H1 (cell line): Measurements from ENCODE around the gene DLG5. TPM values are rescaled to one million over a fixed set of nuclear protein-coding genes. Genes with fewer than 3 reads are reported as not detected.

Source experiments
- CTCF ChIA-PET: fragments of 300-600 bp; sonication (Branson Sonifier 250); formaldehyde crosslinking; loops from one replicate; lab custom pipeline; 2021; ENCODE audit not compliant: partially characterized antibody; lab: Charles Lee
- POLR2A ChIA-PET: fragments of 300-600 bp; sonication (Branson Sonifier 250); formaldehyde crosslinking; loops from one replicate; lab custom pipeline; 2021; ENCODE audit warnings: inconsistent platforms; ENCODE audit not compliant: partially characterized antibody; lab: Charles Lee
- DNase-seq, 2 experiments: peaks; one replicate each; pipeline versions ENCODE4 v3.0.0 to v3.0.0-alpha.2; 2010 to 2022; ENCODE audit warnings: low spot score in 2 of 2, low read depth in 1 of 2, mixed read lengths in 1 of 2
- FAIRE-seq: peaks from 2 replicates; lab custom pipeline; 2011; peaks lifted over from hg19 to GRCh38; lab: Jason Lieb, UNC
- H2AFZ ChIP-seq: 2 replicates; pipeline ENCODE4 v1.8.1; 2012; ENCODE audit warnings: low read length, inconsistent platforms
- H2AK5ac ChIP-seq: 2 replicates; pipeline ENCODE4 v1.6.1; 2013; ENCODE audit warnings: low read depth, low read length
- H2BK120ac ChIP-seq: replicated peaks from 2 replicates; pipeline ENCODE3; 2013; ENCODE audit warnings: low read depth, low read length, inconsistent platforms
- H2BK12ac ChIP-seq: 2 replicates; pipeline ENCODE4 v1.6.1; 2013; ENCODE audit warnings: low read depth, low read length
- H2BK15ac ChIP-seq: 2 replicates; pipeline ENCODE4 v1.6.1; 2013; ENCODE audit warnings: low read length
- H2BK20ac ChIP-seq: 2 replicates; pipeline ENCODE4 v1.6.1; 2013; ENCODE audit warnings: low read length
- H2BK5ac ChIP-seq: 2 replicates; pipeline ENCODE4 v1.6.1; 2013; ENCODE audit warnings: low read depth, low read length
- H3K14ac ChIP-seq: 2 replicates; pipeline ENCODE4 v1.6.1; 2013; ENCODE audit warnings: inconsistent platforms; ENCODE audit not compliant: insufficient read length
- H3K18ac ChIP-seq: 2 replicates; pipeline ENCODE4 v1.6.1; 2013; ENCODE audit warnings: low read length; ENCODE audit errors: extremely low read depth
- H3K23ac ChIP-seq: 2 replicates; pipeline ENCODE4 v1.6.1; 2013; ENCODE audit warnings: inconsistent platforms; ENCODE audit not compliant: insufficient read length
- H3K23me2 ChIP-seq: 2 replicates; pipeline ENCODE4 v1.6.1; 2013; ENCODE audit warnings: low read depth, low read length
- H3K27ac ChIP-seq: 2 replicates; pipeline ENCODE4 v1.6.1; 2011; ENCODE audit warnings: low read depth, low read length, inconsistent platforms
- H3K27me3 ChIP-seq, 4 experiments: replicated peaks in 1 of 4; 1 replicate in 1 of 4; 2 replicates in 3 of 4; pipeline versions ENCODE4 v1.6.1 to v1.8.1; 2011 to 2013; ENCODE audit warnings: low read length in 3 of 4, mild to moderate bottlenecking in 3 of 4, inconsistent platforms in 2 of 4, mixed read lengths in 2 of 4, moderate library complexity in 1 of 4; ENCODE audit not compliant: control insufficient read depth in 3 of 4, insufficient read depth in 3 of 4; ENCODE audit errors: extremely low read depth in 1 of 4
- H3K36me3 ChIP-seq, 4 experiments: 2 replicates each; pipeline versions ENCODE4 v1.6.1 to v1.8.1; 2011 to 2013; ENCODE audit warnings: mild to moderate bottlenecking in 4 of 4, low read length in 3 of 4, moderate library complexity in 2 of 4, control low read depth in 1 of 4, inconsistent platforms in 1 of 4; ENCODE audit not compliant: insufficient read depth in 4 of 4, control insufficient read depth in 2 of 4
- H3K4ac ChIP-seq: replicated peaks from 2 replicates; pipeline ENCODE3; 2013; ENCODE audit warnings: low read length, low read depth, mixed read lengths, inconsistent platforms; ENCODE audit not compliant: insufficient read length
- H3K4me1 ChIP-seq, 4 experiments: replicated peaks in 1 of 4; 1 replicate in 1 of 4; 2 replicates in 3 of 4; pipeline versions ENCODE4 v1.6.1 to v1.8.1; 2011 to 2013; ENCODE audit warnings: low read length in 3 of 4, inconsistent platforms in 2 of 4, mixed read lengths in 1 of 4; ENCODE audit not compliant: insufficient read depth in 4 of 4, control insufficient read depth in 3 of 4
- H3K4me2 ChIP-seq, 2 experiments: 2 replicates each; pipeline versions ENCODE4 v1.6.1 to v1.8.1; 2011 to 2013; ENCODE audit warnings: low read depth in 2 of 2, low read length in 2 of 2, control low read depth in 1 of 2, inconsistent platforms in 1 of 2, mild to moderate bottlenecking in 1 of 2; ENCODE audit not compliant: insufficient read depth in 1 of 2
- H3K4me3 ChIP-seq, 4 experiments: fragments of 200-600, 300-600 bp in 1 of 4; sonication (generic), shearing (Covaris generic), sonication (Bioruptor Twin) in 1 of 4; 2 replicates each; pipeline versions ENCODE4 v1.5.1 to v1.8.1; 2011 to 2016; ENCODE audit warnings: low read length in 4 of 4, low read depth in 3 of 4, control low read depth in 2 of 4, inconsistent platforms in 2 of 4, mild to moderate bottlenecking in 2 of 4, mixed read lengths in 1 of 4, moderate library complexity in 1 of 4; ENCODE audit not compliant: insufficient read depth in 2 of 4; ENCODE audit errors: extremely low read depth in 1 of 4
- H3K56ac ChIP-seq: replicated peaks from 2 replicates; pipeline ENCODE3; 2013; ENCODE audit warnings: low read depth, mild to moderate bottlenecking, mixed read lengths, low read length, inconsistent platforms; ENCODE audit not compliant: insufficient read length
- H3K79me1 ChIP-seq: 2 replicates; pipeline ENCODE4 v1.6.1; 2013; ENCODE audit warnings: low read depth, low read length, control low read depth
- H3K79me2 ChIP-seq, 2 experiments: 2 replicates each; pipeline versions ENCODE4 v1.6.1 to v1.8.1; 2012 to 2013; ENCODE audit warnings: low read length in 2 of 2, mild to moderate bottlenecking in 2 of 2, inconsistent platforms in 1 of 2; ENCODE audit not compliant: insufficient read depth in 2 of 2, control insufficient read depth in 1 of 2
- H3K9ac ChIP-seq, 4 experiments: replicated peaks in 1 of 4; 1 replicate in 1 of 4; 2 replicates in 3 of 4; pipeline versions ENCODE4 v1.6.1 to v1.8.1; 2011 to 2013; ENCODE audit warnings: low read depth in 3 of 4, low read length in 3 of 4, control low read depth in 2 of 4, mild to moderate bottlenecking in 2 of 4, moderate library complexity in 2 of 4, inconsistent platforms in 1 of 4; ENCODE audit errors: extremely low read depth in 1 of 4
- H3K9me3 ChIP-seq, 2 experiments: 2 replicates each; pipeline versions ENCODE4 v1.6.1 to v1.8.1; 2012 to 2013; ENCODE audit warnings: mild to moderate bottlenecking in 2 of 2, moderate library complexity in 2 of 2, control low read depth in 1 of 2, inconsistent platforms in 1 of 2, low read depth in 1 of 2, low read length in 1 of 2, mixed read lengths in 1 of 2; ENCODE audit not compliant: insufficient read depth in 2 of 2
- H4K20me1 ChIP-seq, 2 experiments: replicated peaks in 1 of 2; 2 replicates each; pipeline versions ENCODE3 to v1.8.1; 2011 to 2013; ENCODE audit warnings: inconsistent platforms in 2 of 2, low read length in 2 of 2, mild to moderate bottlenecking in 1 of 2; ENCODE audit not compliant: insufficient read depth in 2 of 2, control insufficient read depth in 1 of 2
- H4K5ac ChIP-seq: 2 replicates; pipeline ENCODE4 v1.6.1; 2013; ENCODE audit warnings: low read length, low read depth, mixed read lengths, inconsistent platforms; ENCODE audit not compliant: insufficient read length
- H4K8ac ChIP-seq: 2 replicates; pipeline ENCODE4 v1.8.0; 2013; ENCODE audit warnings: mild to moderate bottlenecking, moderate library complexity, low read length, inconsistent platforms; ENCODE audit not compliant: insufficient read depth; ENCODE audit errors: extremely low read depth
- H4K91ac ChIP-seq: replicated peaks from 2 replicates; pipeline ENCODE3; 2013; ENCODE audit warnings: low read length, mixed read lengths, inconsistent platforms; ENCODE audit not compliant: insufficient read length
- ASH2L ChIP-seq: fragments of 200-600, 300-600 bp; sonication (generic); IDR thresholded peaks from one replicate; pipeline ENCODE4 v1.7.1; 2017; ENCODE audit warnings: low read length
- SIRT6 ChIP-seq: IDR thresholded peaks from one replicate; pipeline ENCODE4 v1.7.1; 2012; ENCODE audit warnings: low read length, inconsistent platforms
- SP2 ChIP-seq: IDR thresholded peaks from 2 replicates; pipeline ENCODE4 v1.6.1; 2012; ENCODE audit warnings: mild to moderate bottlenecking, low read length, inconsistent platforms
- TAF1 ChIP-seq: IDR thresholded peaks from 2 replicates; pipeline ENCODE4 v1.6.1; 2011; ENCODE audit warnings: mild to moderate bottlenecking, low read depth, low read length
- WGBS, 2 experiments: shearing (Covaris generic) in 1 of 2; methylation state at CpG; one replicate each; pipeline versions ENCODE4 v1.1.6 to v1.1.7; 2013 to 2015; ENCODE audit warnings: low lambda C conversion rate in 2 of 2, mixed read lengths in 2 of 2, inconsistent platforms in 1 of 2, low coverage in 1 of 2, missing lambda C conversion rate in 1 of 2; ENCODE audit not compliant: insufficient replicate concordance in 2 of 2, insufficient coverage in 1 of 2, insufficient read length in 1 of 2; ENCODE audit errors: extremely low coverage in 1 of 2, missing lambda C conversion rate in 1 of 2; 5-methylcytosine and 5-hydroxymethylcytosine counted together
- polyA plus RNA-seq, 7 experiments: library from polyadenylated mRNA; depleted of rRNA in 3 of 7; stranded (reverse) in 5 of 7; unstranded in 2 of 7; fragments of >200 nt in 5 of 7; fragments of 200-250 nt in 2 of 7; gene quantifications; 1 replicate in 5 of 7; 2 replicates in 1 of 7; 4 replicates in 1 of 7; pipeline versions ENCODE4 v1.2.1 to v1.2.3, GENCODE V29; 2011 to 2013; ENCODE audit warnings: missing spikeins in 2 of 7, mixed read lengths in 2 of 7
- total RNA-seq: library from RNA; stranded (reverse); fragmentation: NEBNext Ultra II Directional; extraction: Animal tissue kit (Norgen Biotek cat#: 25700); gene quantifications from 2 replicates; pipeline ENCODE4 v1.2.1, GENCODE V29; 2021
- TF ChIP-seq, protein P1 (sequence below): IDR thresholded peaks from 2 replicates; pipeline ENCODE4 v1.6.1; 2012; ENCODE audit warnings: inconsistent platforms
- TF ChIP-seq, protein P2 (sequence below): IDR thresholded peaks from 2 replicates; pipeline ENCODE4 v1.6.1; 2012; ENCODE audit warnings: low read length, inconsistent platforms

Gene DLG5
- total and polyA plus RNA-seq, 2 of the 8 experiments (the other 6 are each of a cell fraction or from before 2014, with no cell fraction given), result 15.6 to 71.4 TPM

DNA sequence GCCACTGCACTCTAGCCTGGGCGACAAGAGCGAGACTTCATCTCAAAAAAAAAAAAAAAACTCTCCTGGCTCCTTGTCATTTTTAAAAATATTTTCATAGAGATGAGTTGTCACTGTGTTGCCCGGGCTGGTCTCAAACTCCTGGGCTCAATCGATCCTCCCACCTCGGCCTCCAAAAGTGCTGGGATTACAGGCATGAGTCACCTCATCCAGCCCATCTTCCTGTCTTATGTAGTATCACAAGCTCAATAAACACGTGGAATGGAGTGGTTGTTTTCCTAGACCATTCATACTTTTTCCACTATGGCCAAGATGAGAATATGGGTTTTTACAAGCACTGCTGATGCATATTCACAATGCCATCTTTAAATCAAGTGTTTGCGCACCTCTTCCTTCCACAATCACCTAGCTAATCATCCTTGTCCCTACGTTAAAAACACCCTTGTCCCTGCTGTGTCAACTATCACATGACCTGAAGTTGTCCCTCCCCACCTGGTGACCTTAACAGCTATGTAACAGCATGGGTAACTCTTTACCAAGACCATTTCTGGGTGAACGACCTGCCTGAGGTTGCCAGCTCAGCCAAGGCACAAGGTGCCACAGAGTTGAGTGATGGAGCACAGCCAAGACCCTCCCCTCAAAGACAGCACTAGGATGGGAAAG is 21.3 kb downstream of the DLG5 start:
- no peak overlapping the region for H2AK5ac ChIP-seq
- H3K4me2 ChIP-seq, result no peak overlapping the region
- H2BK20ac ChIP-seq, result no peak overlapping the region
- no peak overlapping the region for H2AFZ ChIP-seq
- no peak for DNase-seq
- H3K18ac ChIP-seq, result peak overlapping the region; percentile 13; the same call in 1 of the 2 replicates
- TF ChIP-seq, protein P1, sequence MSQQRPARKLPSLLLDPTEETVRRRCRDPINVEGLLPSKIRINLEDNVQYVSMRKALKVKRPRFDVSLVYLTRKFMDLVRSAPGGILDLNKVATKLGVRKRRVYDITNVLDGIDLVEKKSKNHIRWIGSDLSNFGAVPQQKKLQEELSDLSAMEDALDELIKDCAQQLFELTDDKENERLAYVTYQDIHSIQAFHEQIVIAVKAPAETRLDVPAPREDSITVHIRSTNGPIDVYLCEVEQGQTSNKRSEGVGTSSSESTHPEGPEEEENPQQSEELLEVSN, result no peak
- TF ChIP-seq, protein P2, sequence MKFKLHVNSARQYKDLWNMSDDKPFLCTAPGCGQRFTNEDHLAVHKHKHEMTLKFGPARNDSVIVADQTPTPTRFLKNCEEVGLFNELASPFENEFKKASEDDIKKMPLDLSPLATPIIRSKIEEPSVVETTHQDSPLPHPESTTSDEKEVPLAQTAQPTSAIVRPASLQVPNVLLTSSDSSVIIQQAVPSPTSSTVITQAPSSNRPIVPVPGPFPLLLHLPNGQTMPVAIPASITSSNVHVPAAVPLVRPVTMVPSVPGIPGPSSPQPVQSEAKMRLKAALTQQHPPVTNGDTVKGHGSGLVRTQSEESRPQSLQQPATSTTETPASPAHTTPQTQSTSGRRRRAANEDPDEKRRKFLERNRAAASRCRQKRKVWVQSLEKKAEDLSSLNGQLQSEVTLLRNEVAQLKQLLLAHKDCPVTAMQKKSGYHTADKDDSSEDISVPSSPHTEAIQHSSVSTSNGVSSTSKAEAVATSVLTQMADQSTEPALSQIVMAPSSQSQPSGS, result no peak
- TF ChIP-seq SP2 (no peak), SIRT6 (no peak), TAF1 (no peak), ASH2L (no peak)
- TF ChIP-seq, all 59 proteins: peak for 0
- POLR2A ChIA-PET, result interaction anchor here (0.8 to 1.4 kb wide), 4 partner anchors 11 to 20 kb away, joined by 3 to 4 read pairs (median 3); no protein-coding TSS in a partner anchor
- Histone ChIP-seq H3K4me3 (no peak overlapping the region), H2BK5ac (no peak overlapping the region), H3K9me3 (no peaks in the 10 kb centered on the region), H2BK120ac (no peak overlapping the region), H2BK15ac (no peak overlapping the region), H3K9ac (no peak overlapping the region), H3K4me1 (peaks cover 0 to 6% (median 2%) of the 10 kb centered on the region in 4 experiments; a peak in 4 of 7 replicates), H3K27me3 (no peaks in the 10 kb centered on the region), H3K56ac (no peak overlapping the region), H4K5ac (no peak overlapping the region), H4K91ac (no peak overlapping the region), H3K23me2 (no peaks in the 10 kb centered on the region), H3K27ac (no peak overlapping the region), H2BK12ac (no peak overlapping the region; the same call in 1 of the 2 replicates), H4K8ac (no peak overlapping the region), H3K14ac (no peak overlapping the region), H3K79me1 (peaks cover 22% of the 10 kb centered on the region), H3K23ac (no peak overlapping the region), H3K36me3 (no peaks in the 10 kb centered on the region), H3K4ac (no peak overlapping the region), H4K20me1 (peaks cover 0 to 6% of the 10 kb centered on the region in 2 experiments), H3K79me2 (peaks cover 10 to 82% of the 10 kb centered on the region in 2 experiments)
- no peak for FAIRE-seq
- CTCF ChIA-PET, result interaction anchor here (0.8 to 5.2 kb wide), 8 partner anchors 9 to 69 kb away, joined by 3 to 47 read pairs (median 4); no protein-coding TSS in a partner anchor
- 90% methylated on average over 7 of the region's 9 CpGs; no CpG with 5 or more reads in 1 of the 2 experiments for WGBS, 2 experiments
